Measurements from ENCODE around the gene DEPDC4. TPM values are rescaled to one million over a fixed set of nuclear protein-coding genes. Genes with fewer than 3 reads are reported as not detected.
"Not testable (repeated sequence)": the region's sequence is repeated elsewhere in the genome, so short reads cannot be mapped to it uniquely, and the experiment has no call there.

Gene DEPDC4
- total RNA-seq, 1 experiment from 2014 or later: 2.0 TPM

- H3F3A ChIP-seq (ENCODE audit: low read length, unreplicated experiment); H3K9me3 ChIP-seq (ENCODE audit: low read length); H3K79me2 ChIP-seq (ENCODE audit: low read length); H3K36me3 ChIP-seq (ENCODE audit: low read depth, low read length); H4K20me1 ChIP-seq (ENCODE audit: low read length); POLR2A ChIA-PET (ENCODE audit: unreplicated experiment); H3K27me3 ChIP-seq (ENCODE audit: low read length); H3K4me3 ChIP-seq (ENCODE audit: low read length); intact Hi-C loops (cut with micrococcal nuclease); H2AFZ ChIP-seq (ENCODE audit: low read length); BruUV-seq (replicated peaks); H3K9me2 ChIP-seq (replicated peaks; ENCODE audit: low read length); H3K9ac ChIP-seq (ENCODE audit: low read length); ATAC-seq; CTCF ChIA-PET: not testable (repeated sequence)
- Histone ChIP-seq H3K4me2 (ENCODE audit: low read length) (peak overlapping the region; percentile 40), H3K4me1 (ENCODE audit: insufficient read depth, low read length) (peaks cover 39% of the 10 kb centered on the region), H3K27ac (ENCODE audit: low read length) (peak overlapping the region; percentile 59)
- DNase-seq: peak; percentile 64
Measured at GRCh38 chr12:100231873-100232272, 35.0 kb downstream of the DEPDC4 start.

- intact Hi-C loops (cut with micrococcal nuclease): loop anchor here (1.0 to 10.0 kb wide), 4 partner anchors 30 to 419 kb away; partner anchors contain the start of genes ACTR6 and ANKS1B
- H3K9me3 ChIP-seq (ENCODE audit: low read length): no peaks in the 10 kb centered on the region
- CTCF ChIA-PET: interaction anchor here (0.5 to 1.1 kb wide), 13 partner anchors 29 to 399 kb away, joined by 3 to 9 read pairs (median 3); partner anchors contain the start of gene ACTR6
- TF ChIP-seq, protein P1, sequence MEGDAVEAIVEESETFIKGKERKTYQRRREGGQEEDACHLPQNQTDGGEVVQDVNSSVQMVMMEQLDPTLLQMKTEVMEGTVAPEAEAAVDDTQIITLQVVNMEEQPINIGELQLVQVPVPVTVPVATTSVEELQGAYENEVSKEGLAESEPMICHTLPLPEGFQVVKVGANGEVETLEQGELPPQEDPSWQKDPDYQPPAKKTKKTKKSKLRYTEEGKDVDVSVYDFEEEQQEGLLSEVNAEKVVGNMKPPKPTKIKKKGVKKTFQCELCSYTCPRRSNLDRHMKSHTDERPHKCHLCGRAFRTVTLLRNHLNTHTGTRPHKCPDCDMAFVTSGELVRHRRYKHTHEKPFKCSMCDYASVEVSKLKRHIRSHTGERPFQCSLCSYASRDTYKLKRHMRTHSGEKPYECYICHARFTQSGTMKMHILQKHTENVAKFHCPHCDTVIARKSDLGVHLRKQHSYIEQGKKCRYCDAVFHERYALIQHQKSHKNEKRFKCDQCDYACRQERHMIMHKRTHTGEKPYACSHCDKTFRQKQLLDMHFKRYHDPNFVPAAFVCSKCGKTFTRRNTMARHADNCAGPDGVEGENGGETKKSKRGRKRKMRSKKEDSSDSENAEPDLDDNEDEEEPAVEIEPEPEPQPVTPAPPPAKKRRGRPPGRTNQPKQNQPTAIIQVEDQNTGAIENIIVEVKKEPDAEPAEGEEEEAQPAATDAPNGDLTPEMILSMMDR (conservative IDR thresholded peaks at IDR 0.05; ENCODE audit: low read depth, low read length): no peak
- TF ChIP-seq EZH2 (IDR thresholded peaks at IDR 0.05; ENCODE audit: low read length, unreplicated experiment): no peak
- TF ChIP-seq EZH2phosphoT487 (IDR thresholded peaks at IDR 0.05; ENCODE audit: borderline replicate concordance, low read length): no peak
- H3K9ac ChIP-seq (ENCODE audit: low read length): peak overlapping the region; percentile 41
- ATAC-seq (peak; percentile 42), DNase-seq (peak; percentile 96)
- peak overlapping the region; percentile 27; the same call in 1 of the 2 replicates for H3K4me3 ChIP-seq (ENCODE audit: low read length)
- no peaks in the 10 kb centered on the region for H4K20me1 ChIP-seq (ENCODE audit: low read length)
- no peaks in the 10 kb centered on the region for H3K9me2 ChIP-seq (replicated peaks; ENCODE audit: low read length)
- H3F3A ChIP-seq (ENCODE audit: low read length, unreplicated experiment): no peaks in the 10 kb centered on the region
- no peaks in the 10 kb centered on the region for H3K79me2 ChIP-seq (ENCODE audit: low read length)
- H3K4me2 ChIP-seq (ENCODE audit: low read length): peak overlapping the region; percentile 75
- peak overlapping the region; percentile 72 for H3K27ac ChIP-seq (ENCODE audit: low read length)
- no TSS peak for BruUV-seq (replicated peaks)
- POLR2A ChIA-PET (ENCODE audit: unreplicated experiment): interaction anchor here (0.6 kb wide), 1 partner anchor 61 kb away, joined by 6 read pairs; no protein-coding TSS in a partner anchor
- H2AFZ ChIP-seq (ENCODE audit: low read length): 0 out of 2 replicates have a peak overlapping the region, but pooled peaks have one; percentile 28
- no peaks in the 10 kb centered on the region for H3K27me3 ChIP-seq (ENCODE audit: low read length)
- H3K4me1 ChIP-seq (ENCODE audit: insufficient read depth, low read length): peaks cover 39% of the 10 kb centered on the region
- H3K36me3 ChIP-seq (ENCODE audit: low read depth, low read length): peaks cover 4% of the 10 kb centered on the region; the same call in 1 of the 2 replicates
Measured at GRCh38 chr12:100229876-100230275, 37.0 kb downstream of the DEPDC4 start.

GRCh38 chr12:100229036-100229635, 37.7 kb downstream of the DEPDC4 start:
- TF ChIP-seq EZH2phosphoT487 (IDR thresholded peaks at IDR 0.05; ENCODE audit: borderline replicate concordance, low read length) (no peak), EZH2 (IDR thresholded peaks at IDR 0.05; ENCODE audit: low read length, unreplicated experiment) (no peak)
- TF ChIP-seq, protein P1 (conservative IDR thresholded peaks at IDR 0.05; ENCODE audit: low read depth, low read length): peak; percentile 79
- Histone ChIP-seq H3K4me3 (ENCODE audit: low read length) (peak overlapping the region; percentile 16; the same call in 1 of the 2 replicates), H3F3A (ENCODE audit: low read length, unreplicated experiment) (no peaks in the 10 kb centered on the region), H3K27me3 (ENCODE audit: low read length) (no peaks in the 10 kb centered on the region), H3K4me2 (ENCODE audit: low read length) (peak overlapping the region; percentile 75), H3K27ac (ENCODE audit: low read length) (peak overlapping the region; percentile 72), H3K9me2 (replicated peaks; ENCODE audit: low read length) (no peaks in the 10 kb centered on the region), H3K9me3 (ENCODE audit: low read length) (no peaks in the 10 kb centered on the region), H3K4me1 (ENCODE audit: insufficient read depth, low read length) (peaks cover 34% of the 10 kb centered on the region), H3K36me3 (ENCODE audit: low read depth, low read length) (peaks cover 4% of the 10 kb centered on the region; the same call in 1 of the 2 replicates), H3K9ac (ENCODE audit: low read length) (peak overlapping the region; percentile 41), H2AFZ (ENCODE audit: low read length) (no peak overlapping the region), H3K79me2 (ENCODE audit: low read length) (no peaks in the 10 kb centered on the region), H4K20me1 (ENCODE audit: low read length) (no peaks in the 10 kb centered on the region)
- POLR2A ChIA-PET (ENCODE audit: unreplicated experiment): no interaction called here
- CTCF ChIA-PET: interaction anchor here (0.5 to 1.1 kb wide), 16 partner anchors 19 to 428 kb away, joined by 3 to 10 read pairs (median 3); partner anchors contain the start of gene ACTR6
- intact Hi-C loops (cut with micrococcal nuclease): loop anchor here (1.0 to 10.0 kb wide), 3 partner anchors 152 to 418 kb away; partner anchors contain the start of gene ANKS1B
- no TSS peak for BruUV-seq (replicated peaks)
- peak; percentile 81 for ATAC-seq
- peak; percentile 76 for DNase-seq
